ENCODE measurements around the gene EGFR.

DNA sequence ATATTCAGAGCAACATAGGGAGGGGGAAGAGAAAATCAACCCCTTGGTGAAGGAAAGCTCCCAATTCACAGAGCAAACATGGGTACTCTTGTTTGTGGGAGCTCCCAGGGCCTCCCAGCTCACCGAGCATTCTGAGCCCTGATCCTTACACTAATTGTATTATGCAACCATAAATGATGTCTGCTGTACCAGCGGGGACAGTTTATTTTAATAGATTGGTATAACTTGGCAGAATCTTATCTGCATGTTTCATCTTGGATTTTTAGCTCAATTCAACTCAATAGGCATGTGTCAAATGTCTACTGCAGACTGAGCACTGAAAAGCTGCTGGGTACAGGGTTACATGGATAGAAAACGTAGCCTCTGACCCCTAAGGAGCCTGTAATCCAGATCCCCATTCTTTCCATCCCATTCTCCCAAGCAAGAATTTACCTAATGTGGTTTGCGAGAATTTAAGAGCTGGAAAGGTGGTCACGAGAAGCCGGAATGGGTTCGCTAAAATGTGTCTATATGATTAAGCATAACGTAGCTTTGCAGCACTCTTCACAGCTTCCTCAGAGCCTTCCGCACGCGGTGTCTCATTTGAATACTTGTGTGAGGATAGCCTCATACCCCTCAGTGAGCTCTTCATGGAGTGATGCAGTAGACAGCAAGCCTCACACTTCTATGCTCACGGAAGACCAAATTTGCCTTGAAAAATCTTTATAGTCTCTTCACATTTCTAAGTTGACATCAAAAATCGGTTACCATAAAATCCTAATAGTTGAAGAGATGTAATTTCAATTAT is 18.3 kb downstream of the EGFR start:
- TF ChIP-seq, protein P1, sequence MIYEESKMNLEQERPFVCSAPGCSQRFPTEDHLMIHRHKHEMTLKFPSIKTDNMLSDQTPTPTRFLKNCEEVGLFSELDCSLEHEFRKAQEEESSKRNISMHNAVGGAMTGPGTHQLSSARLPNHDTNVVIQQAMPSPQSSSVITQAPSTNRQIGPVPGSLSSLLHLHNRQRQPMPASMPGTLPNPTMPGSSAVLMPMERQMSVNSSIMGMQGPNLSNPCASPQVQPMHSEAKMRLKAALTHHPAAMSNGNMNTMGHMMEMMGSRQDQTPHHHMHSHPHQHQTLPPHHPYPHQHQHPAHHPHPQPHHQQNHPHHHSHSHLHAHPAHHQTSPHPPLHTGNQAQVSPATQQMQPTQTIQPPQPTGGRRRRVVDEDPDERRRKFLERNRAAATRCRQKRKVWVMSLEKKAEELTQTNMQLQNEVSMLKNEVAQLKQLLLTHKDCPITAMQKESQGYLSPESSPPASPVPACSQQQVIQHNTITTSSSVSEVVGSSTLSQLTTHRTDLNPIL (CRISPR knock-in tag; IDR thresholded peaks at IDR 0.05; ENCODE audit: low read depth) = no peak
- TF ChIP-seq ZFP30 (CRISPR knock-in tag; IDR thresholded peaks at IDR 0.05) = no peak
- TF ChIP-seq ARNTL (CRISPR knock-in tag; IDR thresholded peaks at IDR 0.05; ENCODE audit: borderline replicate concordance, low read depth) = no peak
- TF ChIP-seq CSDC2 (CRISPR knock-in tag; IDR thresholded peaks at IDR 0.05) = no peak
- no peak for TF ChIP-seq ESRRG (CRISPR knock-in tag; IDR thresholded peaks at IDR 0.05)
- TF ChIP-seq SNAI2 (CRISPR knock-in tag; IDR thresholded peaks at IDR 0.05) = no peak

All from SK-N-SH treated with all-trans-retinoic acid at 6 μM for 48 hours (cell line).